ENCODE data around the gene BAZ1B. TPM values are rescaled to one million over a fixed set of nuclear protein-coding genes. Genes with fewer than 3 reads are reported as not detected.

The BAZ1B gene
- total and polyA plus RNA-seq, 9 of the 15 experiments (the other 6 are each of a cell fraction or from before 2014, with no cell fraction given) = 15.0 to 134 (median 79.5) TPM

DNA sequence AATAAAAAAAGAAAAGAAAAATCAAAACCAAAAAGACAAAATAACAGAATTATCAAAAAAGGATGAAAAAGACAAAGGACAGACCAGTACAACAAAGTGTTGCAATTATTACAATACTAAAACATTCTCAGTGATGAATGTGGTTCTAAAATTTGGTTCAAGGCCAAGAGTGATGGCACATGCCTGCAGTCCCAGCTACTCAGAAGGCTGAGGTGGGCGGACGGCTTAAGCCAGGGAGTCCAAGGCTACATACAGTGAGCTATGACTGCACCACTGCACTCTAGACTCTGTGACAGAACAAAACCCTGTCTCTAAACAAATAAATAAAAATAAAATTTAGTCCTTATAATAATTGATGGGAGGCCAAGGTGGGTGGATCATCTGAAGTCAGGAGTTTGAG lies 14.5 kb downstream of the BAZ1B start:
- H3K27ac ChIP-seq (ENCODE audit: extremely low read depth, low read depth, low read length) = no peak overlapping the region
- H3K9me3 ChIP-seq (replicated peaks; ENCODE audit: control insufficient read depth, insufficient read depth, low read depth, low read length) = no peaks in the 10 kb centered on the region
- 100% methylated on average over 2 of the region's 2 CpGs for WGBS (ENCODE audit: insufficient coverage, low coverage, missing lambda C conversion rate)
- H3K4me3 ChIP-seq = no peak overlapping the region
- no peak overlapping the region for H3K9ac ChIP-seq (ENCODE audit: insufficient read depth in 1 of 2, low read depth in 2 of 2, low read length in 2 of 2)
- no peaks in the 10 kb centered on the region; a peak in 1 of 5 replicates for H3K4me1 ChIP-seq (replicated peaks in 1 of 2; ENCODE audit: control insufficient read depth in 2 of 2, insufficient read depth in 2 of 2, low read length in 2 of 2)
- in situ Hi-C loops (cut with MboI) (no loop called here), intact Hi-C loops (cut with micrococcal nuclease) (no loop called here)
- no TSS peak for BruUV-seq (replicated peaks)
- peaks cover 9% of the 10 kb centered on the region; the same call in 1 of the 2 replicates for H4K20me1 ChIP-seq (replicated peaks; ENCODE audit: control insufficient read depth, insufficient read depth, low read length)
- H3K79me2 ChIP-seq (ENCODE audit: control insufficient read depth, insufficient read depth, low read length) = peaks cover 73% of the 10 kb centered on the region
- ATAC-seq (no peak), DNase-seq (ENCODE audit: extremely low read depth in 1 of 4, low spot score in 3 of 4) (no peak), FAIRE-seq (no peak)
- peaks cover 95% of the 10 kb centered on the region for H3K36me3 ChIP-seq (ENCODE audit: control insufficient read depth, insufficient read depth, low read length)
- H3K9me1 ChIP-seq (ENCODE audit: control insufficient read depth, insufficient read depth, low read length) = no peaks in the 10 kb centered on the region
- no peaks in the 10 kb centered on the region for H3K27me3 ChIP-seq (ENCODE audit: control insufficient read depth in 2 of 2, insufficient read depth in 2 of 2, low read length in 2 of 2)
- TF ChIP-seq C11orf30 (IDR thresholded peaks at IDR 0.05; ENCODE audit: low read depth) (no peak), E2F4 (CRISPR knock-in tag; IDR thresholded peaks at IDR 0.05; ENCODE audit: low read depth) (no peak), CSDE1 (IDR thresholded peaks at IDR 0.05) (no peak), POLR2AphosphoS5 (IDR thresholded peaks at IDR 0.05; ENCODE audit: control insufficient read depth, insufficient read depth, low read depth, low read length) (no peak), ZNF584 (CRISPR knock-in tag; IDR thresholded peaks at IDR 0.05; ENCODE audit: low read depth) (no peak), ZNF143 (CRISPR knock-in tag; IDR thresholded peaks at IDR 0.05) (no peak), CHD4 (IDR thresholded peaks at IDR 0.05; ENCODE audit: insufficient read depth, insufficient replicate concordance, low read depth, low read length, poor library complexity, severe bottlenecking) (no peak), SMAD3 (CRISPR knock-in tag; conservative IDR thresholded peaks at IDR 0.05) (no peak), FOXJ3 (CRISPR knock-in tag; IDR thresholded peaks at IDR 0.05) (no peak), SMAD1 (IDR thresholded peaks at IDR 0.05; ENCODE audit: low read depth, low read length, partially characterized antibody) (no peak), NCOA1 (IDR thresholded peaks at IDR 0.05; ENCODE audit: low read depth) (no peak), HMG20A (CRISPR knock-in tag; conservative IDR thresholded peaks at IDR 0.05) (no peak)
- no peak overlapping the region for H2AFZ ChIP-seq (ENCODE audit: low read depth, low read length)
- H3K4me2 ChIP-seq (ENCODE audit: insufficient read depth, low read length) = no peak overlapping the region
- ChIA-PET CTCF (ENCODE audit: low intra/inter-chr PET ratio) (no interaction called here), POLR2A (interaction anchor here (1.9 to 2.5 kb wide), 2 partner anchors 10 to 11 kb away, joined by 4 to 10 read pairs; no protein-coding TSS in a partner anchor)
